ENCODE data around the gene HCAR2. TPM values are rescaled to one million over a fixed set of nuclear protein-coding genes. Genes with fewer than 3 reads are reported as not detected.

The HCAR2 gene
- total RNA-seq, 3 donors from 2014 or later (not counting 1 experiment from before 2014, with no cell fraction given): 1.3 to 8.5 (median 1.5) TPM

GRCh38 chr12:122669397-122670070, 33.6 kb downstream of the HCAR2 start:
- WGBS (ENCODE audit: insufficient coverage): 94% methylated on average over 2 of the region's 5 CpGs
- Histone ChIP-seq H3K4me1 (ENCODE audit: control insufficient read depth, insufficient read depth, low read length) (no peaks in the 10 kb centered on the region), H3K27ac (ENCODE audit: low read length) (no peak overlapping the region), H3K36me3 (ENCODE audit: control insufficient read depth, insufficient read depth, low read length) (no peaks in the 10 kb centered on the region), H3K4me3 (ENCODE audit: low read length) (no peak overlapping the region), H3K9me3 (ENCODE audit: control insufficient read depth, insufficient read depth, low read length) (no peaks in the 10 kb centered on the region), H3K27me3 (ENCODE audit: control insufficient read depth, insufficient read depth, low read length) (no peaks in the 10 kb centered on the region)
- Mint-ChIP-seq H3K36me3 (no peaks in the 10 kb centered on the region), H3K4me3 (no peak overlapping the region), H3K27me3 (ENCODE audit: low read depth in 2 of 2) (peaks cover 4 to 7% of the 10 kb centered on the region in 2 donors), H3K4me1 (no peaks in the 10 kb centered on the region), H3K9me3 (no peaks in the 10 kb centered on the region), H3K27ac (no peak overlapping the region)
- DNase-seq: no peak
- no peak for ATAC-seq
- intact Hi-C loops (cut with micrococcal nuclease): no loop called here
- TF ChIP-seq CTCF (IDR thresholded peaks at IDR 0.05): no peak

GRCh38 chr12:122668268-122668667, 34.9 kb downstream of the HCAR2 start:
- Histone ChIP-seq H3K36me3 (ENCODE audit: control insufficient read depth, insufficient read depth, low read length) (no peaks in the 10 kb centered on the region), H3K4me3 (ENCODE audit: low read length) (no peak overlapping the region), H3K9me3 (ENCODE audit: control insufficient read depth, insufficient read depth, low read length) (no peaks in the 10 kb centered on the region), H3K27ac (ENCODE audit: low read length) (no peak overlapping the region), H3K4me1 (ENCODE audit: control insufficient read depth, insufficient read depth, low read length) (no peaks in the 10 kb centered on the region), H3K27me3 (ENCODE audit: control insufficient read depth, insufficient read depth, low read length) (no peaks in the 10 kb centered on the region)
- ATAC-seq (no peak), DNase-seq (no peak)
- Mint-ChIP-seq H3K4me3 (no peak overlapping the region), H3K9me3 (no peaks in the 10 kb centered on the region), H3K36me3 (no peaks in the 10 kb centered on the region), H3K4me1 (no peaks in the 10 kb centered on the region), H3K27ac (no peak overlapping the region), H3K27me3 (ENCODE audit: low read depth in 2 of 2) (peaks cover 2 to 7% of the 10 kb centered on the region in 2 donors)
- intact Hi-C loops (cut with micrococcal nuclease): no loop called here
- 60% methylated on average over 1 of the region's 2 CpGs for WGBS (ENCODE audit: insufficient coverage)
- TF ChIP-seq CTCF (IDR thresholded peaks at IDR 0.05): no peak

GRCh38 chr12:122665759-122666158, 37.4 kb downstream of the HCAR2 start:
- H3K27me3 Mint-ChIP-seq (ENCODE audit: low read depth in 2 of 2): no peaks in the 10 kb centered on the region
- H3K4me1 Mint-ChIP-seq: no peaks in the 10 kb centered on the region
- no peaks in the 10 kb centered on the region for H3K36me3 ChIP-seq (ENCODE audit: control insufficient read depth, insufficient read depth, low read length)
- WGBS (ENCODE audit: insufficient coverage): 93% methylated on average over 5 of the region's 5 CpGs
- H3K4me1 ChIP-seq (ENCODE audit: control insufficient read depth, insufficient read depth, low read length): no peaks in the 10 kb centered on the region
- ATAC-seq: no peak
- no peak overlapping the region for H3K4me3 Mint-ChIP-seq
- no peak overlapping the region for H3K27ac Mint-ChIP-seq
- no peaks in the 10 kb centered on the region for H3K36me3 Mint-ChIP-seq
- TF ChIP-seq CTCF (IDR thresholded peaks at IDR 0.05): no peak
- no peak overlapping the region for H3K4me3 ChIP-seq (ENCODE audit: low read length)
- no peak for DNase-seq
- H3K27ac ChIP-seq (ENCODE audit: low read length): no peak overlapping the region
- H3K9me3 Mint-ChIP-seq: no peaks in the 10 kb centered on the region
- no peaks in the 10 kb centered on the region for H3K27me3 ChIP-seq (ENCODE audit: control insufficient read depth, insufficient read depth, low read length)
- no peaks in the 10 kb centered on the region for H3K9me3 ChIP-seq (ENCODE audit: control insufficient read depth, insufficient read depth, low read length)
- intact Hi-C loops (cut with micrococcal nuclease): no loop called here

- H3K27me3 ChIP-seq (ENCODE audit: control insufficient read depth, insufficient read depth, low read length): no peaks in the 10 kb centered on the region
- Mint-ChIP-seq H3K36me3 (no peaks in the 10 kb centered on the region), H3K9me3 (no peaks in the 10 kb centered on the region), H3K4me1 (no peaks in the 10 kb centered on the region), H3K27ac (no peak overlapping the region), H3K4me3 (no peak overlapping the region), H3K27me3 (ENCODE audit: low read depth in 2 of 2) (no peaks in the 10 kb centered on the region)
- no peak for TF ChIP-seq CTCF (IDR thresholded peaks at IDR 0.05)
- H3K4me1 ChIP-seq (ENCODE audit: control insufficient read depth, insufficient read depth, low read length): no peaks in the 10 kb centered on the region
- no peak overlapping the region for H3K27ac ChIP-seq (ENCODE audit: low read length)
- WGBS (ENCODE audit: insufficient coverage): 81% methylated on average over 8 of the region's 8 CpGs
- H3K4me3 ChIP-seq (ENCODE audit: low read length): no peak overlapping the region
- ATAC-seq (no peak), DNase-seq (no peak)
- no peaks in the 10 kb centered on the region for H3K9me3 ChIP-seq (ENCODE audit: control insufficient read depth, insufficient read depth, low read length)
- no peaks in the 10 kb centered on the region for H3K36me3 ChIP-seq (ENCODE audit: control insufficient read depth, insufficient read depth, low read length)
- intact Hi-C loops (cut with micrococcal nuclease): no loop called here
These were observed 37.8 kb downstream of the HCAR2 start for GRCh38 chr12:122665349-122665748.

Data from natural killer cell (primary cell).